ENCODE measurements around the gene JARID2. TPM values are rescaled to one million over a fixed set of nuclear protein-coding genes. Genes with fewer than 3 reads are reported as not detected.

The JARID2 gene
- total and polyA plus RNA-seq, 2 of the 8 experiments (the other 6 are each of a cell fraction or from before 2014, with no cell fraction given), result 60.1 to 239 TPM

GRCh38 chr6:15417811-15418210, 171.9 kb downstream of the JARID2 start (continued):
- no peak for TF ChIP-seq CHD7 (IDR thresholded peaks at IDR 0.05; ENCODE audit: insufficient replicate concordance, low read length)
- no peak for TF ChIP-seq NANOG (IDR thresholded peaks at IDR 0.05; ENCODE audit: insufficient read depth, low read depth, low read length, poor library complexity, severe bottlenecking)
- TF ChIP-seq JUND (IDR thresholded peaks at IDR 0.05; ENCODE audit: low read length), result no peak
- TF ChIP-seq RAD21 (IDR thresholded peaks at IDR 0.05 in 1 of 2, conservative IDR thresholded peaks at IDR 0.05 in 1 of 2; ENCODE audit: low read depth in 2 of 2, low read length in 2 of 2), result no peak
- TF ChIP-seq POLR2AphosphoS5 (IDR thresholded peaks at IDR 0.05; ENCODE audit: low read depth, low read length), result no peak
- TF ChIP-seq MAX (IDR thresholded peaks at IDR 0.05), result no peak
- TF ChIP-seq CBX5 (IDR thresholded peaks at IDR 0.05; ENCODE audit: low read depth, low read length), result no peak
- no peak for TF ChIP-seq RNF2 (IDR thresholded peaks at IDR 0.05; ENCODE audit: borderline replicate concordance, low read depth, low read length, missing control alignments, poor library complexity, severe bottlenecking)
- TF ChIP-seq SAP30 (IDR thresholded peaks at IDR 0.05; ENCODE audit: insufficient read depth, insufficient replicate concordance, low read length), result no peak
- no peak for TF ChIP-seq EGR1 (IDR thresholded peaks at IDR 0.05; ENCODE audit: borderline replicate concordance, low read depth, low read length)
- no peak for TF ChIP-seq CBX8 (IDR thresholded peaks at IDR 0.05; ENCODE audit: borderline replicate concordance, low read depth, low read length)
